K562 (cell line): ENCODE results near the gene ASCC2. TPM values are rescaled to one million over a fixed set of nuclear protein-coding genes. Genes with fewer than 3 reads are reported as not detected.

Experiments
- ATAC-seq: fragments of 200-7000 bp; cut with Tn5 transposase; 3 replicates; pipeline ENCODE4 v1.9.1; 2020; ENCODE audit warnings: moderate library complexity
- BruUV-seq: library from RNA; stranded (reverse); fragments of 400-500 nt; replicated peaks from 2 replicates; lab custom pipeline; 2021; lab: Mats Ljungman, UMichigan
- CTCF ChIA-PET: fragments of 300-600 bp; formaldehyde crosslinking; extraction: SDS; loops from one replicate; lab custom pipeline; 2021; ENCODE audit warnings: low intra/inter-chr PET ratio; lab: Yijun Ruan, JAX
- POLR2A ChIA-PET: fragments of 300-600, 350-650 bp; sonication (Branson Sonifier 250); formaldehyde crosslinking; extraction: SDS; loops from one replicate; lab custom pipeline; 2021; ENCODE audit warnings: antibody characterized with exemption, inconsistent platforms; lab: Yijun Ruan, JAX
- DNase-seq, 4 experiments: peaks; one replicate each; pipeline versions ENCODE4 v3.0.0 to v3.0.0-alpha.2; 2011 to 2018; ENCODE audit warnings: low spot score in 3 of 4, mixed read lengths in 3 of 4; ENCODE audit errors: extremely low read depth in 1 of 4
- FAIRE-seq: peaks from 2 replicates; lab custom pipeline; 2011; peaks lifted over from hg19 to GRCh38; lab: Jason Lieb, UNC
- H2AFZ ChIP-seq: 2 replicates; pipeline ENCODE4 v1.6.0; 2011; ENCODE audit warnings: low read depth, low read length, control low read depth, inconsistent platforms
- H3K27ac ChIP-seq: fragments of 200-600 bp; 3 replicates; pipeline ENCODE4 v1.8.0; 2011; ENCODE audit warnings: low read depth, mild to moderate bottlenecking, control low read depth, inconsistent platforms, low read length, moderate library complexity, mixed read lengths; ENCODE audit errors: extremely low read depth
- H3K27me3 ChIP-seq, 2 experiments: fragments of 300-600 bp in 1 of 2; 2 replicates in 1 of 2; 3 replicates in 1 of 2; pipeline versions ENCODE4 v1.6.0 to v1.8.0; 2011; ENCODE audit warnings: inconsistent platforms in 2 of 2, low read length in 2 of 2, mild to moderate bottlenecking in 1 of 2, mixed read lengths in 1 of 2, moderate library complexity in 1 of 2; ENCODE audit not compliant: control insufficient read depth in 2 of 2, insufficient read depth in 2 of 2
- H3K36me3 ChIP-seq: fragments of 300-600 bp; 3 replicates; pipeline ENCODE4 v1.8.0; 2011; ENCODE audit warnings: mild to moderate bottlenecking, low read length, inconsistent platforms; ENCODE audit not compliant: control insufficient read depth, insufficient read depth
- H3K4me1 ChIP-seq, 2 experiments: fragments of 200-600 bp in 1 of 2; replicated peaks in 1 of 2; 2 replicates in 1 of 2; 3 replicates in 1 of 2; pipeline versions ENCODE4 v1.5.1 to v1.8.0; 2011; ENCODE audit warnings: inconsistent platforms in 2 of 2, low read length in 2 of 2, mild to moderate bottlenecking in 1 of 2, mixed read lengths in 1 of 2, moderate library complexity in 1 of 2; ENCODE audit not compliant: control insufficient read depth in 2 of 2, insufficient read depth in 2 of 2
- H3K4me2 ChIP-seq: 2 replicates; pipeline ENCODE4 v1.6.1; 2011; ENCODE audit warnings: low read length, control low read depth, inconsistent platforms, mixed read lengths; ENCODE audit not compliant: insufficient read depth
- H3K4me3 ChIP-seq: fragments of 200-600 bp; sonication (generic), shearing (Covaris generic); 2 replicates; pipeline ENCODE4 v1.5.1; 2016; ENCODE audit warnings: control low read depth, inconsistent platforms
- H3K79me2 ChIP-seq: fragments of 200-600 bp; 3 replicates; pipeline ENCODE4 v1.8.0; 2011; ENCODE audit warnings: low read length, inconsistent platforms; ENCODE audit not compliant: control insufficient read depth, insufficient read depth
- H3K9ac ChIP-seq, 2 experiments: 2 replicates each; pipeline versions ENCODE4 v1.6.0 to v1.6.1; 2011; ENCODE audit warnings: low read depth in 2 of 2, low read length in 2 of 2, control low read depth in 1 of 2, inconsistent platforms in 1 of 2, mild to moderate bottlenecking in 1 of 2, mixed read lengths in 1 of 2; ENCODE audit not compliant: insufficient read depth in 1 of 2
- H3K9me1 ChIP-seq: one replicate; pipeline ENCODE4 v1.6.0; 2011; ENCODE audit warnings: inconsistent platforms, mild to moderate bottlenecking, low read length, moderate library complexity; ENCODE audit not compliant: control insufficient read depth, insufficient read depth
- H3K9me3 ChIP-seq: replicated peaks from 2 replicates; pipeline ENCODE4 v1.5.1; 2011; ENCODE audit warnings: low read depth, low read length, inconsistent platforms; ENCODE audit not compliant: control insufficient read depth, insufficient read depth
- H4K20me1 ChIP-seq: replicated peaks from 2 replicates; pipeline ENCODE4 v1.6.1; 2011; ENCODE audit warnings: low read length, inconsistent platforms, mixed read lengths; ENCODE audit not compliant: control insufficient read depth, insufficient read depth
- ATF3 ChIP-seq, 2 experiments: fragments of 450-650 bp in 1 of 2; sonication (generic) in 1 of 2; formaldehyde crosslinking in 1 of 2; IDR thresholded peaks in 1 of 2; conservative IDR thresholded peaks in 1 of 2; 2 replicates each; pipeline versions ENCODE4 v1.6.1 to v1.8.1; 2016 to 2023; ENCODE audit warnings: mild to moderate bottlenecking in 2 of 2, moderate library complexity in 2 of 2, inconsistent platforms in 1 of 2, missing genetic modification reagents in 1 of 2
- BCOR ChIP-seq: fragments of 450-650 bp; IDR thresholded peaks from 2 replicates; pipeline ENCODE4 v1.6.1; 2016
- CEBPZ ChIP-seq: fragments of 150-350 bp; IDR thresholded peaks from 2 replicates; pipeline ENCODE4 v1.6.1; 2014; ENCODE audit warnings: low read depth, mild to moderate bottlenecking, low read length, borderline replicate concordance
- CSDE1 ChIP-seq, 2 experiments: fragments of 450-650 bp; IDR thresholded peaks; 2 replicates each; pipeline ENCODE4 v1.6.1; 2016; ENCODE audit warnings: mild to moderate bottlenecking in 1 of 2
- MEIS2 ChIP-seq: fragments of 450-650 bp; IDR thresholded peaks from 2 replicates; pipeline ENCODE4 v1.6.1; 2014; ENCODE audit warnings: mild to moderate bottlenecking; ENCODE audit not compliant: partially characterized antibody
- NFE2L1 ChIP-seq: fragments of 450-650 bp; IDR thresholded peaks from 2 replicates; pipeline ENCODE4 v1.6.1; 2016; ENCODE audit warnings: missing genetic modification characterization, low read depth, mild to moderate bottlenecking, missing compliant biosample characterization, moderate library complexity, borderline replicate concordance
- NR2F6 ChIP-seq: fragments of 450-650 bp; formaldehyde crosslinking; IDR thresholded peaks from 2 replicates; pipeline ENCODE4 v1.4.0; 2020; ENCODE audit warnings: mild to moderate bottlenecking
- PHTF2 ChIP-seq: fragments of 250-450 bp; sonication (Bioruptor Pico); IDR thresholded peaks from 2 replicates; pipeline ENCODE4 v1.5.0; 2021; ENCODE audit warnings: mild to moderate bottlenecking
- RFX1 ChIP-seq: fragments of 450-650 bp; IDR thresholded peaks from 2 replicates; pipeline ENCODE4 v1.6.1; 2016; ENCODE audit warnings: mild to moderate bottlenecking, moderate library complexity
- TBL1XR1 ChIP-seq, 2 experiments: IDR thresholded peaks; 2 replicates each; pipeline ENCODE4 v1.6.1; 2012; ENCODE audit warnings: improper control_type of control experiment in 2 of 2, low read length in 2 of 2, mild to moderate bottlenecking in 1 of 2
- TFAM ChIP-seq: fragments of 250-450 bp; sonication (Bioruptor Pico); conservative IDR thresholded peaks from 2 replicates; pipeline ENCODE4 v1.5.0; 2021; ENCODE audit warnings: mild to moderate bottlenecking, moderate library complexity
- ZNF324 ChIP-seq: fragments of 250-450 bp; sonication (Bioruptor Pico); IDR thresholded peaks from 2 replicates; pipeline ENCODE4 v1.4.0; 2020; ENCODE audit warnings: mild to moderate bottlenecking
- ZNF584 ChIP-seq: fragments of 200-800 bp; sonication (Bioruptor generic); IDR thresholded peaks from 2 replicates; pipeline ENCODE4 v1.6.1; 2016; ENCODE audit warnings: low read depth, mild to moderate bottlenecking, missing genetic modification characterization, missing compliant biosample characterization
- WGBS: fragments of 100-300 bp; shearing (Covaris generic); methylation state at CpG from one replicate; pipeline ENCODE4 v1.1.6; 2016; ENCODE audit warnings: low coverage, mixed read lengths; ENCODE audit not compliant: insufficient coverage; ENCODE audit errors: missing lambda C conversion rate; 5-methylcytosine and 5-hydroxymethylcytosine counted together
- in situ Hi-C: fragments of 300-500 bp; cut with MboI; formaldehyde crosslinking; loops from 4 replicates; pipeline ENCODE4 v1.15.0; 2018; ENCODE audit warnings: inconsistent platforms, mixed read lengths
- intact Hi-C: fragments of 100-400 bp; cut with micrococcal nuclease; formaldehyde crosslinking; loops from 2 replicates; pipeline ENCODE4 v1.14.2; 2022
- polyA plus RNA-seq, 8 experiments: library from polyadenylated mRNA; depleted of rRNA in 4 of 8; stranded (reverse) in 5 of 8; unstranded in 3 of 8; fragments of >200 nt; fragmentation: Nextera tagmentation in 2 of 8; fragmentation: Illumina TruSeq in 1 of 8; extraction: Ambion mirVana in 2 of 8; extraction: Trizol in 1 of 8; gene quantifications; 2 replicates each; pipeline versions ENCODE4 v1.2.1 to v1.2.3, GENCODE V29; 2011 to 2014; ENCODE audit warnings: inconsistent platforms in 1 of 8, missing spikeins in 1 of 8
- total RNA-seq, 7 experiments: library from RNA; depleted of rRNA in 6 of 7; stranded (reverse); fragments of >200 nt in 6 of 7; fragmentation: Illumina TruSeq in 2 of 7; extraction: Trizol in 2 of 7; gene quantifications; 2 replicates each; pipeline versions ENCODE4 v1.2.1 to v1.2.3, GENCODE V29; 2011 to 2021; ENCODE audit warnings: low replicate concordance in 1 of 7
- TF ChIP-seq, protein P1 (sequence below), 3 experiments: fragments of 200-800 bp in 1 of 3; sonication (Bioruptor generic) in 1 of 3; sonication (generic) in 1 of 3; formaldehyde crosslinking in 1 of 3; IDR thresholded peaks; 2 replicates each; pipeline versions ENCODE4 v1.6.1 to v1.8.0; 2016 to 2022; ENCODE audit warnings: mild to moderate bottlenecking in 2 of 3, missing compliant biosample characterization in 2 of 3, missing genetic modification characterization in 2 of 3, missing genetic modification reagents in 1 of 3

Gene ASCC2
- total and polyA plus RNA-seq, 9 of the 15 experiments (the other 6 are each of a cell fraction or from before 2014, with no cell fraction given), result 4.0 to 46.7 (median 26.8) TPM

GRCh38 chr22:29820961-29821290 lies 17.1 kb downstream of the ASCC2 start (continued):
- TF ChIP-seq CEBPZ (no peak), ZNF584 (no peak), NFE2L1 (tag) (no peak), TFAM (no peak), ZNF324 (CRISPR knock-in tag) (no peak)

- Histone ChIP-seq H3K9me1 (no peaks in the 10 kb centered on the region), H3K9me3 (no peaks in the 10 kb centered on the region), H3K4me2 (no peak overlapping the region), H3K4me1 (peaks cover 4 to 12% of the 10 kb centered on the region in 2 experiments; a peak in 3 of 5 replicates), H3K4me3 (no peak overlapping the region), H3K27me3 (no peaks in the 10 kb centered on the region), H3K36me3 (peaks cover 64% of the 10 kb centered on the region; the same call in 2 of the 3 replicates), H2AFZ (no peak overlapping the region), H4K20me1 (peaks cover 9% of the 10 kb centered on the region; the same call in 1 of the 2 replicates), H3K27ac (no peak overlapping the region), H3K9ac (no peak overlapping the region), H3K79me2 (no peaks in the 10 kb centered on the region)
- intact Hi-C loops (no loop called here), in situ Hi-C loops (loop anchor here (10.0 kb wide), 1 partner anchor 185 kb away; no protein-coding TSS in a partner anchor)
- ChIA-PET CTCF (no interaction called here), POLR2A (no interaction called here)
- no TSS peak for BruUV-seq
- DNase-seq (no peak), ATAC-seq (no peak), FAIRE-seq (no peak)
- 50% methylated on average over 2 of the region's 2 CpGs for WGBS
- TF ChIP-seq, protein P1, sequence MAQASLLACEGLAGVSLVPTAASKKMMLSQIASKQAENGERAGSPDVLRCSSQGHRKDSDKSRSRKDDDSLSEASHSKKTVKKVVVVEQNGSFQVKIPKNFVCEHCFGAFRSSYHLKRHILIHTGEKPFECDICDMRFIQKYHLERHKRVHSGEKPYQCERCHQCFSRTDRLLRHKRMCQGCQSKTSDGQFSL (CRISPR knock-in tag; IDR thresholded peaks at IDR 0.05), result no peak
- TF ChIP-seq, protein P1 (tag; IDR thresholded peaks at IDR 0.05), result no peak
- TF ChIP-seq NR2F6 (CRISPR knock-in tag) (no peak), CSDE1 (IDR thresholded peaks at IDR 0.05) (no peak), PHTF2 (CRISPR knock-in tag) (no peak), ATF3 (IDR thresholded peaks at IDR 0.05) (no peak), ATF3 (CRISPR knock-in tag; conservative IDR thresholded peaks at IDR 0.05) (no peak), MEIS2 (no peak), TBL1XR1 (IDR thresholded peaks at IDR 0.05; ENCODE audit: low read length in 2 of 2) (no peak), BCOR (no peak), RFX1 (no peak)
Measured at GRCh38 chr22:29819501-29819900, 18.6 kb downstream of the ASCC2 start.
